CD14-positive monocyte (primary cell): ENCODE results near the gene SUSD6. TPM values are rescaled to one million over a fixed set of nuclear protein-coding genes. Genes with fewer than 3 reads are reported as not detected.

Experiments used
- DNase-seq, 3 donors: peaks; one replicate each; pipeline ENCODE4 v3.0.0-alpha.2; 2011 to 2022
- H2AFZ ChIP-seq: 2 replicates; pipeline ENCODE4 v1.6.0; 2012; ENCODE audit warnings: mild to moderate bottlenecking, low read depth, low read length, inconsistent platforms; ENCODE audit not compliant: insufficient read depth, poor library complexity, severe bottlenecking
- H3K27ac ChIP-seq, 2 donors: 1 replicate in 1 of 2; 2 replicates in 1 of 2; pipeline ENCODE4 v1.5.1; 2012 to 2013; ENCODE audit warnings: low read length in 2 of 2, control low read depth in 1 of 2, inconsistent platforms in 1 of 2, low read depth in 1 of 2, mild to moderate bottlenecking in 1 of 2
- H3K27me3 ChIP-seq, 2 donors: one replicate each; pipeline versions ENCODE4 v1.6.0 to v1.6.1; 2011 to 2013; ENCODE audit warnings: low read length in 2 of 2; ENCODE audit not compliant: control insufficient read depth in 2 of 2, insufficient read depth in 2 of 2
- H3K36me3 ChIP-seq, 2 donors: replicated peaks in 1 of 2; 1 replicate in 1 of 2; 2 replicates in 1 of 2; pipeline versions ENCODE4 v1.5.1 to v1.6.1; 2012 to 2013; ENCODE audit warnings: low read length in 2 of 2, control low read depth in 1 of 2, inconsistent platforms in 1 of 2, mild to moderate bottlenecking in 1 of 2; ENCODE audit not compliant: insufficient read depth in 2 of 2, control insufficient read depth in 1 of 2
- H3K4me1 ChIP-seq, 2 donors: 1 replicate in 1 of 2; 2 replicates in 1 of 2; pipeline versions ENCODE4 v1.5.1 to v1.6.1; 2012 to 2013; ENCODE audit warnings: low read length in 2 of 2, control low read depth in 1 of 2, inconsistent platforms in 1 of 2, mild to moderate bottlenecking in 1 of 2, moderate library complexity in 1 of 2; ENCODE audit not compliant: insufficient read depth in 2 of 2, control insufficient read depth in 1 of 2
- H3K4me2 ChIP-seq: replicated peaks from 2 replicates; pipeline ENCODE3; 2012; ENCODE audit warnings: low read length, moderate library complexity, mild to moderate bottlenecking; ENCODE audit not compliant: poor library complexity, severe bottlenecking; ENCODE audit errors: extremely low read depth
- H3K4me3 ChIP-seq, 3 experiments: fragments of 200-600 bp in 1 of 3; sonication (generic) in 1 of 3; replicated peaks in 1 of 3; 1 replicate in 2 of 3; 2 replicates in 1 of 3; pipeline ENCODE4 v1.5.1; 2011 to 2013; ENCODE audit warnings: low read length in 3 of 3, mild to moderate bottlenecking in 3 of 3, control low read depth in 2 of 3, low read depth in 2 of 3, inconsistent platforms in 1 of 3, moderate library complexity in 1 of 3
- H3K79me2 ChIP-seq: 2 replicates; pipeline ENCODE4 v1.6.0; 2012; ENCODE audit warnings: mild to moderate bottlenecking, control low read depth, inconsistent platforms, low read length, moderate library complexity; ENCODE audit not compliant: insufficient read depth
- H3K9ac ChIP-seq: 2 replicates; pipeline ENCODE4 v1.6.0; 2017; ENCODE audit warnings: low read length, mild to moderate bottlenecking; ENCODE audit not compliant: insufficient read depth, poor library complexity, severe bottlenecking
- H3K9me3 ChIP-seq, 2 donors: replicated peaks in 1 of 2; 1 replicate in 1 of 2; 2 replicates in 1 of 2; pipeline versions ENCODE4 v1.5.1 to v1.6.1; 2012 to 2013; ENCODE audit warnings: low read length in 2 of 2, control low read depth in 1 of 2; ENCODE audit not compliant: control insufficient read depth in 1 of 2, insufficient read depth in 1 of 2
- H4K20me1 ChIP-seq: 2 replicates; pipeline ENCODE4 v1.6.0; 2012; ENCODE audit warnings: mild to moderate bottlenecking, low read length, control low read depth, moderate library complexity; ENCODE audit not compliant: insufficient read depth
- H3K27ac Mint-ChIP-seq, 7 donors: one replicate each; pipeline ENCODE4 v1.8.0; 2020; ENCODE audit warnings: mild to moderate bottlenecking in 7 of 7, mixed read lengths in 7 of 7, moderate library complexity in 6 of 7, inconsistent platforms in 2 of 7
- H3K27me3 Mint-ChIP-seq, 3 donors: one replicate each; pipeline ENCODE4 v1.8.0; 2021 to 2022; ENCODE audit warnings: low read depth in 3 of 3, mild to moderate bottlenecking in 3 of 3, mixed read lengths in 3 of 3, moderate library complexity in 3 of 3, inconsistent platforms in 1 of 3
- H3K36me3 Mint-ChIP-seq, 2 donors: one replicate each; pipeline ENCODE4 v1.8.0; 2020; ENCODE audit warnings: mixed read lengths in 2 of 2, inconsistent platforms in 1 of 2, mild to moderate bottlenecking in 1 of 2
- H3K4me1 Mint-ChIP-seq: one replicate; pipeline ENCODE4 v1.8.0; 2020; ENCODE audit warnings: mild to moderate bottlenecking, mixed read lengths
- H3K4me3 Mint-ChIP-seq, 2 donors: one replicate each; pipeline ENCODE4 v1.8.0; 2020; ENCODE audit warnings: mild to moderate bottlenecking in 2 of 2, mixed read lengths in 2 of 2, moderate library complexity in 1 of 2
- H3K9me3 Mint-ChIP-seq, 7 donors: one replicate each; pipeline ENCODE4 v1.8.0; 2020 to 2022; ENCODE audit warnings: mixed read lengths in 7 of 7, mild to moderate bottlenecking in 6 of 7, moderate library complexity in 6 of 7, inconsistent platforms in 2 of 7
- CTCF ChIP-seq: fragments of 200-600 bp; IDR thresholded peaks from one replicate; pipeline ENCODE4 v1.8.0; 2022; ENCODE audit warnings: antibody characterized with exemption, mild to moderate bottlenecking
- WGBS: methylation state at CpG from one replicate; pipeline ENCODE4 v1.1.5; 2013; ENCODE audit warnings: missing lambda C conversion rate; ENCODE audit not compliant: insufficient coverage; 5-methylcytosine and 5-hydroxymethylcytosine counted together
- intact Hi-C, 2 donors: fragments of 100-400 bp; cut with micrococcal nuclease; formaldehyde crosslinking; loops; one replicate each; pipeline versions ENCODE4 v1.15.0 to v1.15.1; 2023
- polyA plus RNA-seq, 3 donors: library from polyadenylated mRNA; depleted of rRNA in 1 of 3; unstranded in 2 of 3; stranded (reverse) in 1 of 3; fragments of 300-500 nt in 2 of 3; fragments of >200 nt in 1 of 3; fragmentation: Illumina TruSeq in 2 of 3; gene quantifications; 1 replicate in 2 of 3; 2 replicates in 1 of 3; pipeline ENCODE4 v1.2.3, GENCODE V29; 2012 to 2021

Gene SUSD6
- polyA plus RNA-seq, 3 donors = 17.3 to 81.8 (median 30.1) TPM

GRCh38 chr14:69687606-69688298 lies 76.4 kb downstream of the SUSD6 start:
- no peak overlapping the region for H3K4me3 ChIP-seq
- peaks cover 33 to 36% of the 10 kb centered on the region in 2 donors for H3K4me1 ChIP-seq
- peaks cover 0 to 2% (median 0%) of the 10 kb centered on the region in 7 donors for H3K9me3 Mint-ChIP-seq
- no peaks in the 10 kb centered on the region for H3K27me3 Mint-ChIP-seq
- no peak overlapping the region for H2AFZ ChIP-seq
- intact Hi-C loops = no loop called here
- no peak overlapping the region for H3K4me3 Mint-ChIP-seq
- peaks cover 100% of the 10 kb centered on the region for H3K79me2 ChIP-seq
- no peak overlapping the region for H3K4me2 ChIP-seq
- H4K20me1 ChIP-seq = peaks cover 99% of the 10 kb centered on the region
- no peaks in the 10 kb centered on the region for H3K27me3 ChIP-seq
- no peak for TF ChIP-seq CTCF
- H3K9me3 ChIP-seq = no peaks in the 10 kb centered on the region
- peaks cover 0 to 29% of the 10 kb centered on the region in 2 donors for H3K36me3 ChIP-seq
- no peak overlapping the region for H3K27ac Mint-ChIP-seq
- H3K9ac ChIP-seq = no peak overlapping the region
- WGBS = no CpG with 5 or more reads among the region's 4 CpGs
- H3K27ac ChIP-seq = no peak overlapping the region
- H3K36me3 Mint-ChIP-seq = peaks cover 37 to 51% of the 10 kb centered on the region in 2 donors
- DNase-seq = no peak
- peaks cover 50% of the 10 kb centered on the region for H3K4me1 Mint-ChIP-seq

- Histone ChIP-seq H4K20me1 (peaks cover 99% of the 10 kb centered on the region), H3K4me2 (no peak overlapping the region), H3K4me1 (peaks cover 33 to 36% of the 10 kb centered on the region in 2 donors), H3K9ac (no peak overlapping the region), H3K79me2 (peaks cover 100% of the 10 kb centered on the region), H3K36me3 (peaks cover 0 to 29% of the 10 kb centered on the region in 2 donors), H3K9me3 (no peaks in the 10 kb centered on the region), H2AFZ (no peak overlapping the region), H3K27ac (no peak overlapping the region), H3K4me3 (no peak overlapping the region), H3K27me3 (no peaks in the 10 kb centered on the region)
- Mint-ChIP-seq H3K36me3 (peaks cover 36 to 51% of the 10 kb centered on the region in 2 donors), H3K4me3 (no peak overlapping the region), H3K9me3 (peaks cover 0 to 2% (median 0%) of the 10 kb centered on the region in 7 donors), H3K4me1 (peaks cover 50% of the 10 kb centered on the region), H3K27me3 (no peaks in the 10 kb centered on the region), H3K27ac (peak overlapping the region in 1 of 7 donors; percentile 50)
- TF ChIP-seq CTCF = no peak
- intact Hi-C loops = no loop called here
- WGBS = 100% methylated on average over 1 of the region's 1 CpG
- no peak for DNase-seq
These were observed 76.9 kb downstream of the SUSD6 start for GRCh38 chr14:69688299-69688649.
